Memory B cell (primary cell): ENCODE results near the gene KRTAP10-8.
"Not testable (repeated sequence)": the region's sequence is repeated elsewhere in the genome, so short reads cannot be mapped to it uniquely, and the experiment has no call there.

Source experiments
- ATAC-seq: fragments of 150-1000 bp; cut with Tn5 transposase; 2 replicates; pipeline ENCODE4 v1.10.0; 2021; ENCODE audit warnings: low read depth, mild to moderate bottlenecking, moderate library complexity
- DNase-seq, 2 donors: peaks; one replicate each; pipeline ENCODE4 v3.0.0; 2022; ENCODE audit warnings: low spot score in 2 of 2
- H3K27ac Mint-ChIP-seq: one replicate; pipeline ENCODE4 v1.8.0; 2022; ENCODE audit warnings: mild to moderate bottlenecking, moderate library complexity, mixed read lengths
- H3K27me3 Mint-ChIP-seq: one replicate; pipeline ENCODE4 v1.8.0; 2022; ENCODE audit warnings: mixed read lengths
- H3K36me3 Mint-ChIP-seq: one replicate; pipeline ENCODE4 v1.8.0; 2022; ENCODE audit warnings: mild to moderate bottlenecking, mixed read lengths
- H3K4me1 Mint-ChIP-seq: one replicate; pipeline ENCODE4 v1.8.0; 2022; ENCODE audit warnings: mixed read lengths
- H3K4me3 Mint-ChIP-seq: one replicate; pipeline ENCODE4 v1.8.0; 2022; ENCODE audit warnings: mild to moderate bottlenecking, moderate library complexity, mixed read lengths
- H3K9me3 Mint-ChIP-seq: one replicate; pipeline ENCODE4 v1.8.0; 2022; ENCODE audit warnings: mixed read lengths

Gene KRTAP10-8

GRCh38 chr21:44644878-44645277 lies 33.0 kb downstream of the KRTAP10-8 start:
- H3K4me1 Mint-ChIP-seq, result peaks cover 3% of the 10 kb centered on the region
- H3K27me3 Mint-ChIP-seq, result peaks cover 24% of the 10 kb centered on the region
- peaks cover 23% of the 10 kb centered on the region for H3K9me3 Mint-ChIP-seq
- ATAC-seq, result no peak
- H3K4me3 Mint-ChIP-seq, result no peak overlapping the region
- H3K27ac Mint-ChIP-seq, result no peak overlapping the region
- DNase-seq, result no peak
- H3K36me3 Mint-ChIP-seq, result peaks cover 5% of the 10 kb centered on the region

GRCh38 chr21:44646366-44647221 lies 34.7 kb downstream of the KRTAP10-8 start, which contains the start of gene KRTAP10-11:
TSS of gene KRTAP10-11 (plus strand) at chr21:44646414. CDS start at chr21:44646459, 45 bp downstream.
- peaks cover 15% of the 10 kb centered on the region for H3K27me3 Mint-ChIP-seq
- H3K4me3 Mint-ChIP-seq, DNase-seq, H3K27ac Mint-ChIP-seq, H3K4me1 Mint-ChIP-seq, ATAC-seq, H3K36me3 Mint-ChIP-seq: not testable (repeated sequence)
- H3K9me3 Mint-ChIP-seq, result peaks cover 17% of the 10 kb centered on the region

- H3K27ac Mint-ChIP-seq, result no peak overlapping the region
- ATAC-seq (no peak), DNase-seq (no peak)
- peaks cover 3% of the 10 kb centered on the region for H3K4me1 Mint-ChIP-seq
- peaks cover 16% of the 10 kb centered on the region for H3K9me3 Mint-ChIP-seq
- H3K36me3 Mint-ChIP-seq, result no peaks in the 10 kb centered on the region
- H3K4me3 Mint-ChIP-seq, result no peak overlapping the region
- peaks cover 15% of the 10 kb centered on the region for H3K27me3 Mint-ChIP-seq
These were observed 35.3 kb downstream of the KRTAP10-8 start for GRCh38 chr21:44647222-44647552.

- ATAC-seq (no peak), DNase-seq (no peak)
- no peaks in the 10 kb centered on the region for H3K36me3 Mint-ChIP-seq
- peaks cover 11% of the 10 kb centered on the region for H3K27me3 Mint-ChIP-seq
- no peak overlapping the region for H3K27ac Mint-ChIP-seq
- no peak overlapping the region for H3K4me3 Mint-ChIP-seq
- peaks cover 9% of the 10 kb centered on the region for H3K9me3 Mint-ChIP-seq
- H3K4me1 Mint-ChIP-seq, result peaks cover 3% of the 10 kb centered on the region
These were observed 36.9 kb downstream of the KRTAP10-8 start for GRCh38 chr21:44648557-44649311.

GRCh38 chr21:44649521-44650100 lies 37.7 kb downstream of the KRTAP10-8 start:
- peaks cover 3% of the 10 kb centered on the region for H3K4me1 Mint-ChIP-seq
- no peak overlapping the region for H3K27ac Mint-ChIP-seq
- H3K36me3 Mint-ChIP-seq, result no peaks in the 10 kb centered on the region
- no peak for DNase-seq
- peaks cover 5% of the 10 kb centered on the region for H3K9me3 Mint-ChIP-seq
- H3K4me3 Mint-ChIP-seq, result no peak overlapping the region
- ATAC-seq, result no peak
- H3K27me3 Mint-ChIP-seq, result peaks cover 11% of the 10 kb centered on the region

- Mint-ChIP-seq H3K4me1 (peaks cover 3% of the 10 kb centered on the region), H3K27ac (no peak overlapping the region), H3K36me3 (no peaks in the 10 kb centered on the region), H3K27me3 (peaks cover 11% of the 10 kb centered on the region), H3K9me3 (no peaks in the 10 kb centered on the region), H3K4me3 (no peak overlapping the region)
- ATAC-seq (no peak), DNase-seq (no peak)
These were observed 38.5 kb downstream of the KRTAP10-8 start for GRCh38 chr21:44650265-44650972.

GRCh38 chr21:44650973-44651675 lies 39.2 kb downstream of the KRTAP10-8 start:
- H3K36me3 Mint-ChIP-seq, result no peaks in the 10 kb centered on the region
- ATAC-seq (no peak), DNase-seq (no peak)
- H3K27me3 Mint-ChIP-seq, result peaks cover 11% of the 10 kb centered on the region
- H3K27ac Mint-ChIP-seq, result no peak overlapping the region
- H3K9me3 Mint-ChIP-seq, result peaks cover under 1% of the 10 kb centered on the region
- peaks cover 3% of the 10 kb centered on the region for H3K4me1 Mint-ChIP-seq
- H3K4me3 Mint-ChIP-seq, result no peak overlapping the region

GRCh38 chr21:44653123-44653522 lies 41.2 kb downstream of the KRTAP10-8 start:
- H3K36me3 Mint-ChIP-seq, result peaks cover 1% of the 10 kb centered on the region
- no peak for ATAC-seq
- H3K27ac Mint-ChIP-seq, result no peak overlapping the region
- H3K9me3 Mint-ChIP-seq, result peaks cover 8% of the 10 kb centered on the region
- peaks cover 6% of the 10 kb centered on the region for H3K4me1 Mint-ChIP-seq
- peaks cover 7% of the 10 kb centered on the region for H3K27me3 Mint-ChIP-seq
- H3K4me3 Mint-ChIP-seq, result no peak overlapping the region
- DNase-seq, result no peak

GRCh38 chr21:44653656-44654575 lies 42.0 kb downstream of the KRTAP10-8 start:
- no peak overlapping the region for H3K27ac Mint-ChIP-seq
- H3K27me3 Mint-ChIP-seq, result peaks cover 7% of the 10 kb centered on the region

GRCh38 chr21:44654576-44655175 lies 42.8 kb downstream of the KRTAP10-8 start, which contains the start of gene KRTAP12-4:
TSS of gene KRTAP12-4 (minus strand) at chr21:44654659. CDS start at chr21:44654614, 45 bp downstream.
- Mint-ChIP-seq H3K27ac (no peak within 1 kb of the TSS), H3K9me3 (peaks cover 8% of the 10 kb centered on the region), H3K36me3 (peaks cover 1% of the 10 kb centered on the region), H3K27me3 (peaks cover 6% of the 10 kb centered on the region), H3K4me1 (peaks cover 7% of the 10 kb centered on the region), H3K4me3 (no peak within 1 kb of the TSS)
- ATAC-seq (no peak), DNase-seq (no peak)

More at GRCh38 chr21:44653656-44654575, 42.0 kb downstream of the KRTAP10-8 start:
- H3K4me3 Mint-ChIP-seq, result no peak overlapping the region
- peaks cover 1% of the 10 kb centered on the region for H3K36me3 Mint-ChIP-seq
- no peak for ATAC-seq
- peaks cover 7% of the 10 kb centered on the region for H3K4me1 Mint-ChIP-seq
- peaks cover 8% of the 10 kb centered on the region for H3K9me3 Mint-ChIP-seq
- DNase-seq, result no peak

GRCh38 chr21:44656868-44657267 lies 45.0 kb downstream of the KRTAP10-8 start:
- H3K9me3 Mint-ChIP-seq, result peaks cover 10% of the 10 kb centered on the region
- ATAC-seq (no peak), DNase-seq (no peak)
- H3K36me3 Mint-ChIP-seq, result peaks cover 1% of the 10 kb centered on the region
- peaks cover 7% of the 10 kb centered on the region for H3K4me1 Mint-ChIP-seq
- H3K4me3 Mint-ChIP-seq, result no peak overlapping the region
- peaks cover 6% of the 10 kb centered on the region for H3K27me3 Mint-ChIP-seq
- no peak overlapping the region for H3K27ac Mint-ChIP-seq
